Measurements from ENCODE around the gene TPSAB1. TPM values are rescaled to one million over a fixed set of nuclear protein-coding genes. Genes with fewer than 3 reads are reported as not detected.
"Not testable (repeated sequence)": the region's sequence is repeated elsewhere in the genome, so short reads cannot be mapped to it uniquely, and the experiment has no call there.

TPSAB1 gene
- not detected in 2 replicates for total RNA-seq

DNA sequence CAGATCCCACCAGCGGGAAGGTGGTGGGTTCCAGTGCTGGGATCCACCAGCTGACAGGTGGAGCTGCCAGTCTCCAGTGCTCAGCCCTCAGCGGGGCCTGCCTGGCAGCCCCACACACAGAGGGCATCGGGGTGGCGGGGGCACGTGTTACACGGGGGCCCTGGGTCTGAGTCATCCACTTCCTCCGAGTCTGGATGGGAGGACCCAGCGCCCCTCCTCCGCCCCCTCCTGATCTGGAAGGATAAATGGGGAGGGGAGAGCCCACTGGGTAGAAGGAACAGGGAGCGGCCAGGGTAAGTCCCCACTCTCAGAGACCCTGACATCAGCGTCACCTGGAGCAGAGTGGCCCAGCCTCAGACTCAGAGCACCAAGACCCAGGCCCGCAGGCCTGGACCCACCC is at the start of gene TPSAB1:
TSS of gene TPSAB1 (plus strand) at position 270 of the 400 bp plus-strand sequence. CDS start 234 bp downstream, outside the sequence.
- not testable (repeated sequence) for DNase-seq (ENCODE audit: low read depth, low spot score)

DNA sequence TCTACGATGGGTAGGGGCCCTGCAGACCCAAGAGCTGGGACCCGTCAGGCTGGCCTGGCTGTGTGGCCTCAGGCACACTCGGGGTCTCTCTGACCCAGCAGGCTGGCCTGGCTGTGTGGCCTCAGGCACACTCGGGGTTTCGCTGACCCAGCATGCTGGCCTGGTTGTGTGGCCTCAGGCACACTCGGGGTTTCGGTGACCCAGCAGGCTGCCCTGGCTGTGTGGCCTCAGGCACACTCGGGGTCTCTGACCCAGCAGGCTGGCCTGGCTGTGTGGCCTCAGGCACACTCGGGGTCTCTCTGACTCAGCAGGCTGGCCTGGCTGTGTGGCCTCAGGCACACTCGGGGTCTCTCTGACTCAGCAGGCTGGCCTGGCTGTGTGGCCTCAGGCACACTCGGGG is 49.7 kb upstream of the TPSAB1 start:
- DNase-seq (ENCODE audit: low read depth, low spot score): not testable (repeated sequence)

DNA sequence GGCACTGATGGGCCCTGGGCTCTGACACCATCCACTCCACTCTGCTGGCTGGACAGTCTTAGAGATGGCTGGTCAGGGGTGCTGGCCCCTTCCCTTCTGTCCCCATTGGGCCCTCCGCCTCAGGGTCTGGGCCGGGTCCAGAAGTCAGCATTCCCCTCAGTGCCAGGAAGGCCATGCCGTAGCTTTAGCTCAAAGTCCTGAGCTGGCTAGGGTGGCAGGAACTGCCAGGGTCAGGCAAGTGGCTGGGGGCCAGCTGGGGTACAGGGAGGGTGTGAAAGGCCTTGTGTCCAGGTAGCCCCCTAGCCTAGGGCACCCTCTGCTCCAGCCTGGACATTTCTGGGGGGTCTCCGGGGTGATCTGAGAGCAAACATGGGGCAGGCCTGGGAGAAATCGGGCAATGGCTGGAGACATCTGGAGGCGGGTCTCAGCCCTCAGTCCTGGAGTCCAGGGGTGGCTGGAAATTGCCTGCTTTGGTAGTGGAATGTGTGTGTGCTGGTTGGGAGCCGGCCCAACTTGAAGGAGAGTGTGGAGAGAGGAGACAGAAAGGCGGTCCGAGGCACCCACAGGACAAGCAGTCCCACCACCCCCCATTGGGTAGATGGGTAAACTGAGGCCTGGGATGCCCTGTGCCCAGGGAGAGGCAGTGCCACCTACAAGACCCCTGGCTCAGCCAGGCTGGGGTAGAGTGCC is 48.0 kb upstream of the TPSAB1 start:
- no peak for DNase-seq (ENCODE audit: low read depth, low spot score)

DNA sequence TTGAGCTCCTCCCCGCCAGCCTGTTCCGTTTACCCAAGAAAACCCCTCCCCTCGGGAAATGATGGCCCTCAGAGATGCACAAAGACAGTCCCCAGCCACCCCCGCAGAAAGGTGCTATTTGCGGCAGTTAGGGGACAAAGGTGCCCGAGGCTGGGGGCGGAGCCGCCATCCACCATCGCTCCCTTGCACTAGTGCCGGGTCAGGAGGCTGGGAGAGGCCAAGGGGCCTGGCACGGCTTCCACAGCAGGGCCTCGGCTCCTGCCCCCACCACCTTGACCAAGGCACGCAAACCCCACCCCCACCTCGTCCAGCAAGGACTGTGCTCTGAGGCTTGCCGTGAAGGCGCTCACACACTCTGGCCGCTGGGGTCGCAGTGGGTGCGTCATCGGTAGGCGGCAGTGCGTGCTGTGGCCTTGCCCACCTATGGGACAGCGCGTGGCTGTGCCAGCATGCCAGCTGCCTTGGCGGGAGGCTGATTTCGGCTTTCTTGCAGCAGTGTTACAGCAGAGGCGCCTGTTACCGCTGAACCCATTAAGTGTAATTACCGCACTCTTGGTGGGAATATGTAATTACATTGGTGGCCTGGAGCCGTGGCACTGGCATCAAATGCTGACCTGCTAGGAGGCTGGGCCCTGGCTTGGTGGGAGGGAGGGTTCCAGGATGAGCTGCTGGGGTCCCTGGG is 47.2 kb upstream of the TPSAB1 start:
- no peak for DNase-seq (ENCODE audit: low read depth, low spot score)

DNA sequence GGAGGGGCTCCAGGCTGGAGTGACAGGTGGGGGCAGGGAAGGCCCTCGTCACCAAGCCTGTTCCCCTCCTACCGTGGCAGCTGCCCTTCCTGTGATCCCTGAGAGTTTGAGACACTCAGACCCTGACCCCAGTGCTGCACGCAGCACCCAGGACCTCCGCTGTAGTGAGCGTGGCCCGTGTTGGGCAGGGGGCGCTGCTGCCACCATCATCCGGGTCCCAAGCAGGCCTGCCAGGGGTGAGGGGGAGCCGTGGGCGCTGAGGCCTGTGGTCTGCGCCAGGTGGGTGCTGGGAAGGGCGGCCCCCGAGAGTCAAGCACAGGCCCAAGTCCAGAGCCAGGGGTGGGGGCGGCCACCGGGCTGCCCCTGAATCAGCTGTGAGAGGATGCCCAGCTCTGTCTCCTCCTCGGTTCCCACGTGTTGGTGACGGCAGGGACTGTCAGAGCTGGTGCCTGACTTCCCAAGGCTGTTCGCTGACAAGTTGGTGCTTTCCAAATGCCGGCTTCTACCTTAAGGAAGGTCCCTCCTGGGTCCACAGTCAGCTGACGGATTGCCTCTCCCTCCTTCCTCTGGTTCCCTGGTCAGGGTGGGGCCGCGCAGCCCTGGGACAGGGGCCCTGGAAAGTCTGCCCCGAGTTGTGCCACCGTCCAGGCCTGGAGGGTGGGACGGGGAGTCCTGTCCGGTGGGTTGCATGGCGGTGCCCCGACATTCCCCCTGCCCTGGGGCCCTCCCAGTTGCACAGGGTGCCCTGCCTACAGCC is 46.5 kb upstream of the TPSAB1 start:
- no peak for DNase-seq (ENCODE audit: low read depth, low spot score)

DNA sequence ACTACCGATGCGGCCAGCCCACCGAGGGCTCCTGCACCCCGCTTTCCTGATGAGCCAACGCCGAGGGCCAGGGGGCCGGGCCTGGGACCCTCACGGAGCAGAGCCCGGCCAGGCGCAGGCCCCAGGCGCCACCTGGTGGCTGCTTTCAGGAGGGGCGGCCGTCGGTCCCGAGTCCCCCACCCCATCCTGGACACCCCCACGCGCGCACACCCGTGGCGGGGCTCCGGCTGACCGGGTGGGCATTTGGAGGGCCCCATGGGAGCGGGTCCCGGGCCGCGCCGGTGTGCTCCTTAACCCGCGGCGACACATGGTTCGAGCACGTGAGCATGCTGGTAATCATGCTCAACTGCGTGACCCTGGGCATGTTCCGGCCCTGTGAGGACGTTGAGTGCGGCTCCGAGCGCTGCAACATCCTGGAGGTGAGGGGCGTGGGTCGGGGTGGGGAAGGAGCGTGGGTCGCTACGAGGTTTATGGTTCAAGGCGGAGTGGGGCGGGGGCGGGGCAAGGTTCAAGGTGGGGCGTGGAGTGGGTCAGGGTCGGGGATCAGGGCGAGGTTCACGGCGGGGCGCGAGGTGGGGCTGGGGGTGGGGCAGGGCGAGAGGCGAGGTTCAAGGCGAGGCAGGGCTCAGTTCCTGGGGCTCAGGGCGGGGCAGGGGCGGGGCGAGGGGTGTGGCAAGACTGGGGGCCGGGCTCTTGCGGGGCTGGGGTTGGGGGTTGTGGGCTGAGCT is 45.7 kb upstream of the TPSAB1 start:
- no peak for DNase-seq (ENCODE audit: low read depth, low spot score)

DNA sequence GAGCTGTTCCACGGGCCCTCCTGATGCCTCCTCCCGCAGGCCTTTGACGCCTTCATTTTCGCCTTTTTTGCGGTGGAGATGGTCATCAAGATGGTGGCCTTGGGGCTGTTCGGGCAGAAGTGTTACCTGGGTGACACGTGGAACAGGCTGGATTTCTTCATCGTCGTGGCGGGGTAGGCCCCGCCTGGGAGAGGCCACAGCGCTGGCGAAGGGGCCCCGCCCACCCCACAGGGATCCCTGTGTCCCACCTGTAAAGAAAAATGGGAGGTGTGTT is 45.2 kb upstream of the TPSAB1 start:
- DNase-seq (ENCODE audit: low read depth, low spot score): no peak

DNA sequence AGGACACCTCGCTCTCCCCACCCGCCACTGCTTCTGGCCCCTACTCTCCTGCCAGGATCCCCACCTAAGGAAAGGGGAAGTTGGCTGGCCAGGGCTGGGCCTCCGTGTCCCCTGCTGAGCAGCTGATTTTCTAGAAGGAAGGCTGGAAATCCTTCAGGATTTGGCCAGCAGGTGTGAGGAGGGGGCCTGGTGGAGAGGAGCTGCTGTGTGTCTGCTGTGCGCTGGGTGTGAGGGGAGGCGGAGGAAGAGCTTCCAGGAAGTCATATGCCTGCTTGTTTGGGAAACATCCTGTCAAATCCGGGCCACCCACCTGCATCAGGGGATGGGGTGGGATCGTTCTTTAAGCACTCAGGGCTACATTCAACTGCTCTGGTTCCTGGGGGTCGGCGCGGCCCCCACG is 44.0 kb upstream of the TPSAB1 start:
- no peak for DNase-seq (ENCODE audit: low read depth, low spot score)

DNA sequence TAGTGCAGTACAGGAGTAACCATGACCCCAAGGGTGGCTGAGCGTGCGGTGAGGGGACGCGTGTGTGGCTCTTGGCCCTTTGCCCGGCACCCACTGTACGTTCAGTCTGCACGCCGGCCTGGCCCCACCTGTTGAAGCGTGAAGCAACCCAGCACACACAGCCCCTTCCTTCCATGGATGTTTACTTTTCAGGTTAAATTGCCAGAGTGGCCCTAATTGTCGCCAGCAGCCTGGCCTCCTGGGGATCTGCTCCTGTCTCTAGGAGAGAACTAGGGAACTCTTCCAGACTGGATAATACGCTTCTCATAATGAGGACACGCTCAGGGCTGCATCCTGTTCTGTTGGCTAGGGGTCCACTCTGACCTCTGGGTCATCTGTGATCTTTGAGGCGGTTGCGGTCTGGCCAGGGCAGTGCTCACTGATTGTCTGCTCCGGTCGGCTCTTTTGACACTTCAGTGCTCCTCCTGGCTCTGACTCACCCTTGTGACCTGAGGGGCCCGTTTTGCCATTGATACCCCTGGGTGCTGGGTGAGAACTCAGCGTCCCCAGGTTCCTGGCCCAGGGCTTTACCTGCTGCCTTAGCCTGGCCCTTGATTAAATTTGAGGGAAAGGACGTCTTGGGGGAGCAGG is 43.2 kb upstream of the TPSAB1 start:
- no peak for DNase-seq (ENCODE audit: low read depth, low spot score)

DNA sequence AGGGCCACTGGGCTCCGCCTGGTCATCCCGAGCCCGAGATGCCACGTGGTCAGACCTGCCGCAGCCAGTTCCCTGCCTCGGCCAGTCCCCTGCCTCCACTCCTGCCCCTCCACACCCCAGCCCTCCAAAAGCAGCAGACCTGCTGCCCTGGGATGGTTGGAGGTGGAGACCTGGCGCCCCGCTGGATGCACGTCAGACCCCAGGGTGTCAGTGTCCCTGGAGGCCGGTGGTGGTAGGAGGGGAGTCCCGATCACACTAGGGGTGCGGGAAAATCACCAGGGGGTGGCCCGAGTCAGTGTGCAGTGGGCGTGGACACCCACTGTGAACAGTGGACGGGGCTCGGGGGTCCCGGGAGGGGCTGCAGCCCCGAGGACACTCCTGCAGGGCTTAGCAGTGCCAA is 42.3 kb upstream of the TPSAB1 start:
- DNase-seq (ENCODE audit: low read depth, low spot score): no peak

DNA sequence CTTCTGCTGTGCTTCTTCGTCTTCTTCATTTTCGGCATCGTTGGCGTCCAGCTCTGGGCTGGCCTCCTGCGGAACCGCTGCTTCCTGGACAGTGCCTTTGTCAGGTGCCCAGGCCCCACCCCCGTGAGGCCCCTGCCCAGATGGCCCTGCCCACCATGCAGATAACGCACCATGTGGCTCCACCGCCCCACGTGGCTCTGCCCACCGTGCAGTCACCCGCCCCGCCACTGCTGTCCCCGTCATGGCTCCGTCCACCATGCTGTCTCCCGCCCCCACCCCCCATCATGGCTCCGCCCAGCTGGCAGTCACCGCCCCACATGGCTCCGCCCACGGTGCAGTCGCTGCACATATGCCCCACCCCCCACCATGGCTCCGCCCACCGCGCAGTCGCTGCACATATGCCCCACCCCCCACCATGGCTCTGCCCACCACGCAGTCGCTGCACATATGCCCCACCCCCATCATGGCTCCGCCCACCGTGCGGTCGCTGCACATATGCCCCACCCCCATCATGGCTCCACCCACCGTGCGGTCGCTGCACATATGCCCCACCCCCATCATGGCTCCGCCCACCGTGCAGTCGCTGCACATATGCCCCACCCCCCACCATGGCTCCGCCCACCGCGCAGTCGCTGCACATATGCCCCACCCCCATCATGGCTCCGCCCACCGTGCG is 41.7 kb upstream of the TPSAB1 start:
- DNase-seq (ENCODE audit: low read depth, low spot score): not testable (repeated sequence)

DNA sequence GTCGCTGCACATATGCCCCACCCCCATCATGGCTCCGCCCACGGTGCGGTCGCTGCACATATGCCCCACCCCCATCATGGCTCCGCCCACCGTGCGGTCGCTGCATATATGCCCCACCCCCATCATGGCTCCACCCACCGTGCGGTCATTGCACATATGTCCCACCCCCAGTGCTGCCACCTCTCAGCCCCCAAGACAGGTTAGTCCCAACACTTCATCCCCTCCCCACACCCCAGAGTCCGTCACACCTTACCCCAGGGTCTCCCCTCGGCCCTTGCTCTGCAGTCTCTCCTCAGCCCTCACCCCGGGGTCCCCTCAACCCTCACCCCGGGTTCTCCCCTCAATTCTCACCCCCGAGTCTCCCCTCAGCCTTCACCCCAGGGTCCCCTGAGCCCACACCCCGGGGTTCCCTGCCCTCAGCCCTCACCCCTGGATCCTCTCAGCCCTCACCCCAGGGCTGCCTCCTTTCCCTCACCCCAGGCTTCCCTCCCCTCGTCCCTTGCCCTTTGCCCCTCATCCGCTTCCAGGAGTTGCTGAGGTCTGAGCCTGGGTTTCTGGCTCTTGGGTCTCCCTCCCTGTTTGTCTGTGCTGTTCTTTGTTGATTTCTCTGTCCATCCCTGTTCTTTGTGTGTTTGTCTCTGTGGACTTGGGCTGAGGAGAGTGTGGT is 41.0 kb upstream of the TPSAB1 start:
- no peak for DNase-seq (ENCODE audit: low read depth, low spot score)

DNA sequence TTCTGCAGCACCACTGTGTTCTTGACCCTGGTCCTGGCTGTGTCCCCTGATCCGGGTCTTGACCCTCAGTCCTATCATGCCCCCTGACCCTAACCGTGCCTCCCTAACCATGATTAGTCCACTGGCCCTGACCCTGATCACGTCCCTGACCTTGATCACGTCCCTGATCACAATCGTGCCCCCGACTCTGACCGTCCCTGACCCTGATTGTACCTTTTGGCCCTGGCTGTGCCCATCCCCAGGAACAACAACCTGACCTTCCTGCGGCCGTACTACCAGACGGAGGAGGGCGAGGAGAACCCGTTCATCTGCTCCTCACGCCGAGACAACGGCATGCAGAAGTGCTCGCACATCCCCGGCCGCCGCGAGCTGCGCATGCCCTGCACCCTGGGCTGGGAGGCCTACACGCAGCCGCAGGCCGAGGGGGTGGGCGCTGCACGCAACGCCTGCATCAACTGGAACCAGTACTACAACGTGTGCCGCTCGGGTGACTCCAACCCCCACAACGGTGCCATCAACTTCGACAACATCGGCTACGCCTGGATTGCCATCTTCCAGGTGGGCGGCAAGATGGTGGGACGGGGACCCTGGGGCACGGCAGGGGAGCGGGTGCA is 40.4 kb upstream of the TPSAB1 start:
- no peak for DNase-seq (ENCODE audit: low read depth, low spot score)

DNA sequence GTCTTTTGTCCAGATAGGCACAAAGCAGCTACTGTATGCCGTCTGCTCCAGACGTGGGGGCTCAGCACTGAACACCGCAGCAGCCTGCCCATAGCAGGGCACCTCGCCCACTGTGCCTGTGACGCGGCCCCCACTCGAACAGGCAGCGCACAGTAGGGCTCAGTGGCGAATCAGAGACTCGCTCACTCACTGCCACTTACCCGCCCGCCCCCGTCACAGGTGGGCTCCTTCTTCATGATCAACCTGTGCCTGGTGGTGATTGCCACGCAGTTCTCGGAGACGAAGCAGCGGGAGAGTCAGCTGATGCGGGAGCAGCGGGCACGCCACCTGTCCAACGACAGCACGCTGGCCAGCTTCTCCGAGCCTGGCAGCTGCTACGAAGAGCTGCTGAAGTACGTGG is 39.1 kb upstream of the TPSAB1 start:
- DNase-seq (ENCODE audit: low read depth, low spot score): no peak

DNA sequence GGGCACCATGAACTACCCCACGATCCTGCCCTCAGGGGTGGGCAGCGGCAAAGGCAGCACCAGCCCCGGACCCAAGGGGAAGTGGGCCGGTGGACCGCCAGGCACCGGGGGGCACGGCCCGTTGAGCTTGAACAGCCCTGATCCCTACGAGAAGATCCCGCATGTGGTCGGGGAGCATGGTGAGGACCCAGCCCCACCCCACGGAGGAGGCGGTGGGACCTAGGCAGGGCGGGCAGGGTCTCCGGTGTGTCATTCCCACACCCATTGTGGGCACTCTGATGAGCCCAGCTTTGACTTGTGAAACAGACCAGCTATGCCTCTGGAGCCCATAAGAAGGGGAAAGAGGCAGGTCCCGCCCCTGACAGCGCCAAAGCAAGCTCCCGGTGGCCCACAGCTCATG is 38.2 kb upstream of the TPSAB1 start:
- no peak for DNase-seq (ENCODE audit: low read depth, low spot score)

DNA sequence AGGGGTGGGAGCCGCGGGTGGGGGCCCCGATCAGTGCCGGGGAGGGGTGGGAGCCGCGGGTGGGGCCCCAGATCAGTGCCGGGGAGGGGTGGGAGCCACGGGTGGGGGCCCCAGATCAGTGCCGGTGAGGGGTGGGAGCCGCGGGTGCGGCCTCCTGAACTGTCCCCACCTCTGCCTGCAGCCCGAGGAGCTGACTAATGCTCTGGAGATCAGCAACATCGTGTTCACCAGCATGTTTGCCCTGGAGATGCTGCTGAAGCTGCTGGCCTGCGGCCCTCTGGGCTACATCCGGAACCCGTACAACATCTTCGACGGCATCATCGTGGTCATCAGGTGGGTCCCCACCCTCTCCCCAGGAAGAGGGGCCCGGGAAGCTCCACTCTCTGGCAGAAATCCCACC is 35.6 kb upstream of the TPSAB1 start:
- DNase-seq (ENCODE audit: low read depth, low spot score): no peak

DNA sequence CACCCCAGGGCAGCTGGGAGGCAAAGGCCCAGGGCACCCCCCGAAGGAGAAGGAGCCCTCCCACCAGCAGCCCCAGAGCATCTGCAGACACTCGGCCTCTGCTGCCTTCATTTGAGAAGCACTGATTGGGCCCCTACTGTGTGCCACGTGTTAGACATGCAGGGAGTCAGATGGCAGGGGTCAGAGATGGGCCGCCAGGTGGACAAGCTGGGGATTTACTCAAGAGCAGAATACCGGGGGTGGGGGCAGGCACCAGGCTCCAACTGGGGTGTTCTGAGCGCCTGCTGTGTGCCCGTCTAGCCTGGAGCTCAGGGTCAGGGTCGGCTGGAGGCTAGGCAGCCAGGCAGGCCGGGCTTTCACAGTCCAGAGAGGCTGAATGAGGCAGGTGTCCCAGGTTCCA is 34.2 kb upstream of the TPSAB1 start:
- DNase-seq (ENCODE audit: low read depth, low spot score): no peak

DNA sequence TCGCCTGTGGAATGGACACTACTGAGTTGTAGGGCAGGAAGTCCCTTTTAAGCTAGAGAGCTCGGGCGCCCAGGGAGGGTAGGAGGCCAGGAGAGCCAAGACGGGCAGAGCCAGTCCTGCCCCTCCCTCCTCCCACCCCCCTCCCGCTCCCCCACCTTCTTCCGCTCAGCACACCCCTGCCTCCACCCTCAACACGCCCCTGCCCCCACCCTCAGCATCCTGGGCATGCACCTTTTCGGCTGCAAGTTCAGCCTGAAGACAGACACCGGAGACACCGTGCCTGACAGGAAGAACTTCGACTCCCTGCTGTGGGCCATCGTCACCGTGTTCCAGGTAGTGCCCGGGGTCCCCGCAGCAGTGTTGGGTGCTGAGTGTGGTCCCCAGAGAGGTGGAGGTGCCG is 33.7 kb upstream of the TPSAB1 start:
- no peak for DNase-seq (ENCODE audit: low read depth, low spot score)

DNA sequence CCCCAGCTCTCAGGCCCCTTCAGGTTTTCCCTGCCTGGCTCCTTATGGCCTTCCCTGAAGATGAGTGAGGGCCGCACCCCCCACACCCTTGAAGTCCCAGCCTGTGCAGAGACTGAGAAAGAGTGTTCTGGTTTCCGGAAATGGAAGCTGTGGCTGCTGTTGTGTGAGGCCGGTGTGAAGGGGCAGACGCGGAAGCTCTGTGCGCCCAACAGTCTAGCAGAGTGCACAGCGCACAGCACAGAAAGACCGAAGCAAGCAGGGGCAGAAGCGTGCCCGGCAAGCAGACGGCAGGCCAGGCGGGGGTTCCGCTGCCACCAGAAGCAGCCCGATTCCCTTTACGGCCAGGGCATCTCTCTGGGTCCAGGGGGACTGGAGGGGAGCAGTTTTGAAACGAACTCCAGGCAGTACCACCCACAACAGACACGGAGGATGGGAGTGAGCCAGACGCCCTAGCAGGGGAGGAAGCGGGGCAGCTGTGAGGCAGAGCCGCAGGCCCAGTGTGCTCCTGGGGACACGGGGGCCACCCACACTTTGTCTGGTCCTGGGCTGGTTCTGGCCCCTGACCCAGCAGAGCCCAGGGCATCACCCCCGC is 32.2 kb upstream of the TPSAB1 start:
- DNase-seq (ENCODE audit: low read depth, low spot score): no peak

DNA sequence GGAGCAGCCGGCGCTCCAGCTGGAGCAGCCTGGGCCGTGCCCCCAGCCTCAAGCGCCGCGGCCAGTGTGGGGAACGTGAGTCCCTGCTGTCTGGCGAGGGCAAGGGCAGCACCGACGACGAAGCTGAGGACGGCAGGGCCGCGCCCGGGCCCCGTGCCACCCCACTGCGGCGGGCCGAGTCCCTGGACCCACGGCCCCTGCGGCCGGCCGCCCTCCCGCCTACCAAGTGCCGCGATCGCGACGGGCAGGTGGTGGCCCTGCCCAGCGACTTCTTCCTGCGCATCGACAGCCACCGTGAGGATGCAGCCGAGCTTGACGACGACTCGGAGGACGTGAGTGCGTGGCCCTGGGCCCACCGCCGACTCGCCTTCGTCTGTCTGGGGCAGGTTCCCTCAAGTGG is 31.4 kb upstream of the TPSAB1 start:
- no peak for DNase-seq (ENCODE audit: low read depth, low spot score)
